H9 (cell line): ENCODE data around the gene TMEM167B. TPM values are rescaled to one million over a fixed set of nuclear protein-coding genes. Genes with fewer than 3 reads are reported as not detected.

Experiments used
- DNase-seq: peaks from one replicate; pipeline ENCODE4 v3.0.0-alpha.2; 2017
- H2AFZ ChIP-seq: one replicate; pipeline ENCODE4 v1.6.1; 2013; ENCODE audit warnings: mild to moderate bottlenecking, low read length, control low read depth, moderate library complexity
- H2AK5ac ChIP-seq: 2 replicates; pipeline ENCODE4 v1.6.1; 2013; ENCODE audit warnings: low read length, control low read depth, mixed read lengths; ENCODE audit not compliant: insufficient read length
- H2BK120ac ChIP-seq: one replicate; pipeline ENCODE4 v1.6.1; 2013; ENCODE audit warnings: low read depth, mild to moderate bottlenecking, low read length, control low read depth, inconsistent platforms; ENCODE audit not compliant: poor library complexity, severe bottlenecking
- H2BK12ac ChIP-seq: 2 replicates; pipeline ENCODE4 v1.6.1; 2013; ENCODE audit warnings: low read length, control low read depth, mixed read lengths, low read depth; ENCODE audit not compliant: insufficient read length
- H2BK15ac ChIP-seq: 2 replicates; pipeline ENCODE4 v1.6.1; 2013; ENCODE audit warnings: low read depth, low read length, control low read depth
- H2BK20ac ChIP-seq: one replicate; pipeline ENCODE4 v1.6.1; 2013; ENCODE audit warnings: low read depth, mild to moderate bottlenecking, low read length, control low read depth, inconsistent platforms; ENCODE audit not compliant: poor library complexity, severe bottlenecking
- H2BK5ac ChIP-seq: 2 replicates; pipeline ENCODE4 v1.6.1; 2013; ENCODE audit warnings: low read length, control low read depth, mixed read lengths; ENCODE audit not compliant: insufficient read length
- H3K14ac ChIP-seq: 2 replicates; pipeline ENCODE4 v1.6.1; 2013; ENCODE audit warnings: low read length, control low read depth; ENCODE audit not compliant: insufficient read depth
- H3K18ac ChIP-seq: 2 replicates; pipeline ENCODE4 v1.6.1; 2013; ENCODE audit warnings: low read depth, mild to moderate bottlenecking, mixed read lengths, low read length, control low read depth; ENCODE audit not compliant: insufficient read length
- H3K23ac ChIP-seq: 2 replicates; pipeline ENCODE4 v1.6.1; 2013; ENCODE audit warnings: low read length, control low read depth, mixed read lengths, low read depth; ENCODE audit not compliant: insufficient read length
- H3K23me2 ChIP-seq: 2 replicates; pipeline ENCODE4 v1.6.1; 2013; ENCODE audit warnings: low read depth, mild to moderate bottlenecking, mixed read lengths, low read length, control low read depth; ENCODE audit not compliant: insufficient read length, poor library complexity, severe bottlenecking
- H3K27ac ChIP-seq: 2 replicates; pipeline ENCODE4 v1.5.1; 2013; ENCODE audit warnings: low read length, control low read depth, mixed read lengths, low read depth; ENCODE audit not compliant: insufficient read length
- H3K27me3 ChIP-seq: 2 replicates; pipeline ENCODE4 v1.6.1; 2013; ENCODE audit warnings: low read length, control low read depth, inconsistent platforms; ENCODE audit not compliant: insufficient read depth
- H3K4ac ChIP-seq: 2 replicates; pipeline ENCODE4 v1.6.1; 2013; ENCODE audit warnings: low read depth, mild to moderate bottlenecking, control low read depth, inconsistent platforms, low read length, moderate library complexity
- H3K4me1 ChIP-seq: 2 replicates; pipeline ENCODE4 v1.6.1; 2013; ENCODE audit warnings: low read length, control low read depth, inconsistent platforms; ENCODE audit not compliant: insufficient read depth
- H3K4me2 ChIP-seq: 2 replicates; pipeline ENCODE4 v1.6.1; 2013; ENCODE audit warnings: low read length, control low read depth, mixed read lengths; ENCODE audit not compliant: insufficient read length, insufficient read depth
- H3K56ac ChIP-seq: 2 replicates; pipeline ENCODE4 v1.6.1; 2013; ENCODE audit warnings: low read depth, mild to moderate bottlenecking, mixed read lengths, low read length, control low read depth; ENCODE audit not compliant: insufficient read length
- H3K79me1 ChIP-seq: 2 replicates; pipeline ENCODE4 v1.6.1; 2013; ENCODE audit warnings: low read depth, mild to moderate bottlenecking, moderate library complexity, low read length, control low read depth, inconsistent platforms; ENCODE audit not compliant: insufficient read depth, poor library complexity, severe bottlenecking
- H3K79me2 ChIP-seq: 2 replicates; pipeline ENCODE4 v1.6.1; 2013; ENCODE audit warnings: low read length, control low read depth, inconsistent platforms; ENCODE audit not compliant: insufficient read depth
- H3K9ac ChIP-seq: 2 replicates; pipeline ENCODE4 v1.6.1; 2013; ENCODE audit warnings: low read length, control low read depth, mixed read lengths; ENCODE audit not compliant: insufficient read length; ENCODE audit errors: extremely low read depth
- H3K9me3 ChIP-seq: one replicate; pipeline ENCODE4 v1.6.1; 2013; ENCODE audit warnings: low read depth, low read length, inconsistent platforms; ENCODE audit not compliant: control insufficient read depth
- H3T11ph ChIP-seq: one replicate; pipeline ENCODE4 v1.6.1; 2013; ENCODE audit warnings: mild to moderate bottlenecking, low read length, control low read depth, inconsistent platforms
- H4K20me1 ChIP-seq: one replicate; pipeline ENCODE4 v1.6.1; 2013; ENCODE audit not compliant: control insufficient read depth, insufficient read length, insufficient read depth
- H4K5ac ChIP-seq: 2 replicates; pipeline ENCODE4 v1.6.1; 2013; ENCODE audit warnings: low read depth, mild to moderate bottlenecking, mixed read lengths, low read length, control low read depth; ENCODE audit not compliant: insufficient read length
- H4K8ac ChIP-seq: replicated peaks from 2 replicates; pipeline ENCODE4 v1.6.1; 2013; ENCODE audit warnings: low read length, control low read depth, mixed read lengths, low read depth; ENCODE audit not compliant: insufficient read length
- H4K91ac ChIP-seq: 2 replicates; pipeline ENCODE4 v1.6.1; 2013; ENCODE audit warnings: low read depth, mild to moderate bottlenecking, moderate library complexity, mixed read lengths, low read length, control low read depth; ENCODE audit not compliant: insufficient read length
- H3K27ac Mint-ChIP-seq, 3 experiments: 2 replicates in 2 of 3; 3 replicates in 1 of 3; pipeline ENCODE4 v1.8.0; 2020 to 2021; ENCODE audit warnings: mixed read lengths in 3 of 3, mild to moderate bottlenecking in 1 of 3, moderate library complexity in 1 of 3
- H3K27me3 Mint-ChIP-seq: 2 replicates; pipeline ENCODE4 v1.8.0; 2021; ENCODE audit warnings: low read depth, mild to moderate bottlenecking, moderate library complexity, mixed read lengths
- H3K36me3 Mint-ChIP-seq, 3 experiments: 2 replicates in 2 of 3; 3 replicates in 1 of 3; pipeline ENCODE4 v1.8.0; 2020 to 2021; ENCODE audit warnings: low read depth in 3 of 3, mixed read lengths in 3 of 3; ENCODE audit not compliant: insufficient read depth in 1 of 3
- H3K4me1 Mint-ChIP-seq, 2 experiments: 2 replicates each; pipeline ENCODE4 v1.8.0; 2020; ENCODE audit warnings: mixed read lengths in 2 of 2
- H3K4me3 Mint-ChIP-seq, 2 experiments: 2 replicates in 1 of 2; 3 replicates in 1 of 2; pipeline ENCODE4 v1.8.0; 2020 to 2021; ENCODE audit warnings: mild to moderate bottlenecking in 2 of 2, mixed read lengths in 2 of 2, moderate library complexity in 1 of 2
- H3K9me3 Mint-ChIP-seq, 2 experiments: 2 replicates in 1 of 2; 3 replicates in 1 of 2; pipeline ENCODE4 v1.8.0; 2020; ENCODE audit warnings: mild to moderate bottlenecking in 2 of 2, mixed read lengths in 2 of 2, moderate library complexity in 1 of 2
- WGBS: extraction: QIAGEN DNeasy Blood & Tissue Kit; methylation state at CpG from one replicate; pipeline ENCODE4 v1.1.7; 2013; ENCODE audit warnings: missing lambda C conversion rate, low lambda C conversion rate, mixed read lengths; ENCODE audit not compliant: insufficient read length; ENCODE audit errors: extremely low coverage; 5-methylcytosine and 5-hydroxymethylcytosine counted together
- total RNA-seq: library from RNA; stranded (reverse); gene quantifications from 2 replicates; pipeline ENCODE4 v1.2.1, GENCODE V29; 2021
- TF ChIP-seq, protein P1 (sequence below): fragments of 200-600 bp; sonication (generic); conservative IDR thresholded peaks from 3 replicates; pipeline ENCODE4 v1.8.0; 2021; ENCODE audit warnings: antibody characterized with exemption, mild to moderate bottlenecking

The TMEM167B gene
- total RNA-seq, 1 experiment from 2014 or later, result 13.9 TPM

DNA sequence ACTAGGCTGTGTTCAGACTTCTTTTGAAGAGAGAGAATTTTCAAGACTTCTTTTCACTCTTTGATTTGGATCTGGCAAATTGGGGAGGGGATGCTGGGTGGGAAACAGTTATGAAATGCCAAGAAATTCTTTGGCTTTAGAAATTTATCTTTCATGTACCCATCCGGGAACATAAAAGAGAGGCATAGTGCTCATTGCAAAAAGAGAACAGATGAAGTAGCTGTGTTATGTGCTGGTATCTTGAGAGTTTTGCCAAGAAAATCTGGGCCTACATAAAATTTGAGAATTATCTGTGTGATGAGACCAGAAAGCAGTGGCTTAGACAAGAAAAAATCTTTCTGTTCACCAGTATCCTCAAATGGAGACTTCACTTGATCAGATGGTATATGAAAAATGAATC is 4.3 kb downstream of the TMEM167B start:
- no peak overlapping the region for H2BK12ac ChIP-seq
- no peaks in the 10 kb centered on the region for H4K20me1 ChIP-seq
- H4K91ac ChIP-seq, result no peak overlapping the region
- H2BK15ac ChIP-seq, result no peak overlapping the region
- H4K5ac ChIP-seq, result no peak overlapping the region
- H4K8ac ChIP-seq, result no peak overlapping the region
- Mint-ChIP-seq H3K27me3 (no peaks in the 10 kb centered on the region), H3K4me1 (peaks cover 11 to 14% of the 10 kb centered on the region in 2 experiments), H3K27ac (no peak overlapping the region), H3K9me3 (peaks cover 0 to under 1% of the 10 kb centered on the region in 2 experiments; a peak in 1 of 5 replicates), H3K4me3 (no peak overlapping the region), H3K36me3 (peaks cover 0 to 17% (median 13%) of the 10 kb centered on the region in 3 experiments; a peak in 6 of 7 replicates)
- H3K27ac ChIP-seq, result no peak overlapping the region
- H3K9me3 ChIP-seq, result no peaks in the 10 kb centered on the region
- H3K14ac ChIP-seq, result no peak overlapping the region
- H2BK20ac ChIP-seq, result no peak overlapping the region
- H3K18ac ChIP-seq, result no peak overlapping the region
- no peak for DNase-seq
- H3K79me1 ChIP-seq, result no peaks in the 10 kb centered on the region
- H3K4me2 ChIP-seq, result no peak overlapping the region
- H3K23ac ChIP-seq, result no peak overlapping the region
- no peak overlapping the region for H2AK5ac ChIP-seq
- peaks cover 6% of the 10 kb centered on the region for H3K23me2 ChIP-seq
- no peaks in the 10 kb centered on the region for H3K4me1 ChIP-seq
- no peak overlapping the region for H2AFZ ChIP-seq
- no peak overlapping the region for H3K4ac ChIP-seq
- no peak overlapping the region for H3K9ac ChIP-seq
- H3K27me3 ChIP-seq, result no peaks in the 10 kb centered on the region
- 0 out of 2 replicates have a peak, but pooled peaks cover 2% of the 10 kb centered on the region for H3K79me2 ChIP-seq
- no peak overlapping the region for H2BK5ac ChIP-seq
- TF ChIP-seq, protein P1, sequence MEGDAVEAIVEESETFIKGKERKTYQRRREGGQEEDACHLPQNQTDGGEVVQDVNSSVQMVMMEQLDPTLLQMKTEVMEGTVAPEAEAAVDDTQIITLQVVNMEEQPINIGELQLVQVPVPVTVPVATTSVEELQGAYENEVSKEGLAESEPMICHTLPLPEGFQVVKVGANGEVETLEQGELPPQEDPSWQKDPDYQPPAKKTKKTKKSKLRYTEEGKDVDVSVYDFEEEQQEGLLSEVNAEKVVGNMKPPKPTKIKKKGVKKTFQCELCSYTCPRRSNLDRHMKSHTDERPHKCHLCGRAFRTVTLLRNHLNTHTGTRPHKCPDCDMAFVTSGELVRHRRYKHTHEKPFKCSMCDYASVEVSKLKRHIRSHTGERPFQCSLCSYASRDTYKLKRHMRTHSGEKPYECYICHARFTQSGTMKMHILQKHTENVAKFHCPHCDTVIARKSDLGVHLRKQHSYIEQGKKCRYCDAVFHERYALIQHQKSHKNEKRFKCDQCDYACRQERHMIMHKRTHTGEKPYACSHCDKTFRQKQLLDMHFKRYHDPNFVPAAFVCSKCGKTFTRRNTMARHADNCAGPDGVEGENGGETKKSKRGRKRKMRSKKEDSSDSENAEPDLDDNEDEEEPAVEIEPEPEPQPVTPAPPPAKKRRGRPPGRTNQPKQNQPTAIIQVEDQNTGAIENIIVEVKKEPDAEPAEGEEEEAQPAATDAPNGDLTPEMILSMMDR, result no peak
- no peak overlapping the region for H3K56ac ChIP-seq
- H2BK120ac ChIP-seq, result no peak overlapping the region
- no peak overlapping the region for H3T11ph ChIP-seq
- no CpG with 5 or more reads among the region's 1 CpG for WGBS
